ENCODE measurements around the gene LMX1B.

The LMX1B gene

GRCh38 chr9:126623667-126624478 is 10.1 kb downstream of the LMX1B start:
- no peak for DNase-seq
- no peak overlapping the region for H3K4me3 ChIP-seq
- no peak for TF ChIP-seq CTCF (IDR thresholded peaks at IDR 0.05)
- intact Hi-C loops (cut with DNase I; ENCODE audit: low total_unique reads), result no loop called here
- no peaks in the 10 kb centered on the region for H3K9me3 ChIP-seq
- no peak overlapping the region for H3K27ac ChIP-seq
- no peaks in the 10 kb centered on the region for H3K36me3 ChIP-seq
- peaks cover 0 to 97% of the 10 kb centered on the region in 2 donors for H3K27me3 ChIP-seq
- H3K4me1 ChIP-seq, result peaks cover 0 to 41% (median 20%) of the 10 kb centered on the region in 4 donors

- TF ChIP-seq CTCF (IDR thresholded peaks at IDR 0.05), result no peak
- H3K27me3 ChIP-seq, result peaks cover 0 to 97% of the 10 kb centered on the region in 2 donors
- no peak for DNase-seq
- no peaks in the 10 kb centered on the region for H3K9me3 ChIP-seq
- H3K4me1 ChIP-seq, result peaks cover 0 to 37% (median 20%) of the 10 kb centered on the region in 4 donors
- H3K36me3 ChIP-seq, result no peaks in the 10 kb centered on the region
- intact Hi-C loops (cut with DNase I; ENCODE audit: low total_unique reads), result no loop called here
- no peak overlapping the region for H3K27ac ChIP-seq
- no peak overlapping the region for H3K4me3 ChIP-seq
These were observed 10.7 kb downstream of the LMX1B start for GRCh38 chr9:126624479-126624826.

GRCh38 chr9:126624912-126625311 is 11.2 kb downstream of the LMX1B start:
- no peak for DNase-seq
- no peak for TF ChIP-seq CTCF (IDR thresholded peaks at IDR 0.05)
- peaks cover 0 to 96% of the 10 kb centered on the region in 2 donors for H3K27me3 ChIP-seq
- peaks cover 0 to 36% (median 20%) of the 10 kb centered on the region in 4 donors for H3K4me1 ChIP-seq
- no peak overlapping the region for H3K27ac ChIP-seq
- H3K36me3 ChIP-seq, result no peaks in the 10 kb centered on the region
- intact Hi-C loops (cut with DNase I; ENCODE audit: low total_unique reads), result no loop called here
- no peaks in the 10 kb centered on the region for H3K9me3 ChIP-seq
- H3K4me3 ChIP-seq, result no peak overlapping the region

GRCh38 chr9:126625329-126626126 is 11.8 kb downstream of the LMX1B start:
- Histone ChIP-seq H3K4me3 (peak overlapping the region; percentile 20 to 42), H3K36me3 (no peaks in the 10 kb centered on the region), H3K4me1 (peaks cover 0 to 36% (median 20%) of the 10 kb centered on the region in 4 donors), H3K27me3 (peaks cover 0 to 95% of the 10 kb centered on the region in 2 donors), H3K9me3 (no peaks in the 10 kb centered on the region), H3K27ac (no peak overlapping the region)
- DNase-seq, result no peak
- intact Hi-C loops (cut with DNase I; ENCODE audit: low total_unique reads), result no loop called here
- TF ChIP-seq CTCF (IDR thresholded peaks at IDR 0.05), result no peak

GRCh38 chr9:126626127-126626925 is 12.6 kb downstream of the LMX1B start:
- intact Hi-C loops (cut with DNase I; ENCODE audit: low total_unique reads), result no loop called here
- H3K4me1 ChIP-seq, result peaks cover 0 to 41% (median 20%) of the 10 kb centered on the region in 4 donors
- no peak overlapping the region for H3K27ac ChIP-seq
- peak overlapping the region; percentile 20 to 42 for H3K4me3 ChIP-seq
- no peak for TF ChIP-seq CTCF (IDR thresholded peaks at IDR 0.05)
- DNase-seq, result no peak
- peaks cover 0 to 95% of the 10 kb centered on the region in 2 donors for H3K27me3 ChIP-seq
- no peaks in the 10 kb centered on the region for H3K9me3 ChIP-seq
- no peaks in the 10 kb centered on the region for H3K36me3 ChIP-seq
